Measurements from ENCODE around the gene KRR1. TPM values are rescaled to one million over a fixed set of nuclear protein-coding genes. Genes with fewer than 3 reads are reported as not detected.
"Not testable (repeated sequence)": the region's sequence is repeated elsewhere in the genome, so short reads cannot be mapped to it uniquely, and the experiment has no call there.

The KRR1 gene
- total RNA-seq, 4 donors from 2014 or later = 26.8 to 43.1 (median 34.8) TPM

DNA sequence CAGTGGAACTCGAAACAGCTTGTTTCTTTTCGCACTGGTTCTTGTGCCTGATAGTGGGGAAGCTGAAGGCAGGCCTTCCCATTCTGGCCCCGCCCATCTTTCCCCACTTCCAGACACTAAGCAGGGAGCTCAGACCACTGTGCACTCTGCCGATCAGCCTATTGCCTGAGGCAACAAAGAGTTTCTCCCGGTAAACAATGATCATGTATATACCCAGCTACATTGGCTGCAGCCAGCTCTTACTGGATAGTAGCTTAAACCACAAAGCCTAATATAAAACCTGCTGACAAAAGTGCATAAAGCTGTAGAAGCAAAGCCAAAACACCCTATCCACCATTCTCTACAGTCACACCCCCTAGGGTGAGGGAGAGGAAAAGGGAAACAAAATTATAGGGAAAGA lies 55.6 kb downstream of the KRR1 start:
- Histone ChIP-seq H3K9me3 (no peaks in the 10 kb centered on the region), H3K27ac (no peak overlapping the region), H3K36me3 (no peaks in the 10 kb centered on the region), H3K4me1 (no peaks in the 10 kb centered on the region), H3K27me3 (no peaks in the 10 kb centered on the region), H3K4me3 (no peak overlapping the region)
- TF ChIP-seq POLR2A (IDR thresholded peaks at IDR 0.05) = no peak
- TF ChIP-seq, protein P1, sequence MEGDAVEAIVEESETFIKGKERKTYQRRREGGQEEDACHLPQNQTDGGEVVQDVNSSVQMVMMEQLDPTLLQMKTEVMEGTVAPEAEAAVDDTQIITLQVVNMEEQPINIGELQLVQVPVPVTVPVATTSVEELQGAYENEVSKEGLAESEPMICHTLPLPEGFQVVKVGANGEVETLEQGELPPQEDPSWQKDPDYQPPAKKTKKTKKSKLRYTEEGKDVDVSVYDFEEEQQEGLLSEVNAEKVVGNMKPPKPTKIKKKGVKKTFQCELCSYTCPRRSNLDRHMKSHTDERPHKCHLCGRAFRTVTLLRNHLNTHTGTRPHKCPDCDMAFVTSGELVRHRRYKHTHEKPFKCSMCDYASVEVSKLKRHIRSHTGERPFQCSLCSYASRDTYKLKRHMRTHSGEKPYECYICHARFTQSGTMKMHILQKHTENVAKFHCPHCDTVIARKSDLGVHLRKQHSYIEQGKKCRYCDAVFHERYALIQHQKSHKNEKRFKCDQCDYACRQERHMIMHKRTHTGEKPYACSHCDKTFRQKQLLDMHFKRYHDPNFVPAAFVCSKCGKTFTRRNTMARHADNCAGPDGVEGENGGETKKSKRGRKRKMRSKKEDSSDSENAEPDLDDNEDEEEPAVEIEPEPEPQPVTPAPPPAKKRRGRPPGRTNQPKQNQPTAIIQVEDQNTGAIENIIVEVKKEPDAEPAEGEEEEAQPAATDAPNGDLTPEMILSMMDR (IDR thresholded peaks at IDR 0.05 in 4 of 5, conservative IDR thresholded peaks at IDR 0.05 in 1 of 5) = no peak
- DNase-seq (no peak), ATAC-seq (no peak)
- intact Hi-C loops (cut with DNase I; ENCODE audit: low total_unique reads) = no loop called here
- in situ Hi-C loops (cut with MboI; ENCODE audit: low sequenced_read_pairs in 4 of 4) = no loop called here

DNA sequence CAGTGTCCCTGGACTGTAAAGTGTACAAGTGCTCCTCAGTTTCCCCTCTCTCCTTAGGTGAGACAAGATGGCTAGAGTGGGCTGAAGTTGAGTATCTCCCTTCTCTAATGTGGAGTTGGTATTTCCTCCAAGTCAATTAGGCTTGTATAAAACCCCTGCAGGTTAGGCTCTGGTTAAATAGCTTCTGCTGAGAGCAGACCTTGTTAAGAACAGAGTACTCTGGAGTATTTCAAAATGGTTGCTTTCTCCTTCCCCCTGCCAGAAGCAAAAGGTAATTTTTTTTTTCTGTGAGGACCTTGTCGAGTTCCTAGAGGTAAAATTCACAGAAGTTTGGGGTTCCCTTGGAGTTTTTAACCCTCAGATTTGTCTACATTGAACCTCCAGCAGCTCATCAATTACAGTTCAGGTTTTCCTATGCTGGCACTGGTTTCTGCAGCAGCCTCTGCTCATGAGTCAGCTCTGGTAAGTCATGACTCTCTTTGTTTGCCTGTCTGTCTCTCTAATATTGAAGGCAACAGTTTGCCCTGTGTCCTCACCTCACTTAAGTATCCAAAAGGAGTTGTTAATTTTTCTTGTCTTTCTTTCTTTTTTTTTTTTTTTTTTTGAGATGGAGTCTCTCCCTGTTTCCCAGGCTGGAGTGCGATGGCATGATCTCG lies 58.6 kb downstream of the KRR1 start:
- intact Hi-C loops (cut with DNase I; ENCODE audit: low total_unique reads) = no loop called here

DNA sequence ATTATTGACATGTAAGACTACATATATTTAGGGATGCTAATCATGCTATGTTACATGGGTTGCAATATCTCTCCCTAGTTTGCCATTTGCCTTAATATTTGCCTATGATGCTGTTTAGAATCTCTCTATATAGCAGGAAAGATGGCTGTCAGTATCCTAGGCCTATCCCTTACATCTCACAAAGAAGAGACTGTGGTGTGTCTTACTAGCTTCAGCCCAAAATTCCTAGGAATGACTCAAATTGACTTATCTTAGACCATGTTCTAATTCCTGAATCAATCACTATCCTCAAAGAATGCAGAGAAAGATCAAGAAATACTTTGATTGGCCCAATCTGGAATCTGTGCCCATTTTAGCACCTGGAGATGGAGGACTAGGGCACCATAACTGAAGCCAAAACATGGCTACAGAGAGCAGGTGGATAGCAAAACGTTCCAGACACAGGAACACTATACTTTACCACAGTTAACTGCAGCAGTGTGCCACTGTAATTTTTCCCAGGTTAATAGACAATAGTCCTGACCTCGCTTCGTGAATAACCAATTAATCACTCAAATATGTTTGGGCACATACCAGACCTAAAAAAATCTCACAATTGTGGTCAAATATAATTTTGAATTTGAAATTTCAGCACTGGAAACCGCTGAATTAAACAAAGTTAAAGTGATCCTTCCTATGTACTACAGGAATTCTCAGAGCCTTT lies 63.6 kb downstream of the KRR1 start:
- H3K4me3 ChIP-seq = no peak overlapping the region
- in situ Hi-C loops (cut with MboI; ENCODE audit: low sequenced_read_pairs in 4 of 4) = no loop called here

More for the DNA sequence above, 58.6 kb downstream of the KRR1 start:
- in situ Hi-C loops (cut with MboI; ENCODE audit: low sequenced_read_pairs in 4 of 4) = no loop called here
- no peak for ATAC-seq
- H3K9me3 ChIP-seq = no peaks in the 10 kb centered on the region
- no peaks in the 10 kb centered on the region for H3K4me1 ChIP-seq
- H3K27me3 ChIP-seq = no peaks in the 10 kb centered on the region
- TF ChIP-seq, protein P1 (IDR thresholded peaks at IDR 0.05 in 4 of 5, conservative IDR thresholded peaks at IDR 0.05 in 1 of 5) = no peak
- no peak for TF ChIP-seq POLR2A (IDR thresholded peaks at IDR 0.05)
- DNase-seq = no peak
- no peaks in the 10 kb centered on the region for H3K36me3 ChIP-seq
- H3K27ac ChIP-seq = no peak overlapping the region
- no peak overlapping the region for H3K4me3 ChIP-seq

DNA sequence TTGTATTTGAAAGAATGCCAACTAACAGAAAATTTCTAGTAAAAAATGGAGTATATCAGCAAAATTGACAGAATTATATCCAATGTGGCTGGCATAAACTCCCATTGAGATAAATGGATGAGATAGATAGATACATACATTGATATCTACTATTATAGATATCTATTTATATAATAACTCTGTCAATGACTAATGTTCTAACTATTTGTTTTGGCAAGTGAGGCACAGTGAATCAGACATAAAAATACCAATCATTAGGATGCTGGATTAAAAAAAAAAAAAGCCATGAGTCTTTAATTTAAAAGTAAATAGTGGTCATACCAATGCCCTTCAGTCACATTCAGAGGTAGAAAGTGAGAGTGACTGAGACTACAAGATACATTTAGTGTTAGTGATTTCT lies 64.6 kb downstream of the KRR1 start:
- no peak for ATAC-seq
- in situ Hi-C loops (cut with MboI; ENCODE audit: low sequenced_read_pairs in 4 of 4) = no loop called here

More for the DNA sequence above, 63.6 kb downstream of the KRR1 start:
- no peaks in the 10 kb centered on the region for H3K36me3 ChIP-seq
- no peaks in the 10 kb centered on the region for H3K4me1 ChIP-seq
- DNase-seq = no peak
- intact Hi-C loops (cut with DNase I; ENCODE audit: low total_unique reads) = no loop called here
- H3K27me3 ChIP-seq = no peaks in the 10 kb centered on the region
- ATAC-seq = no peak
- TF ChIP-seq, protein P1 (IDR thresholded peaks at IDR 0.05 in 4 of 5, conservative IDR thresholded peaks at IDR 0.05 in 1 of 5) = no peak
- no peak for TF ChIP-seq POLR2A (IDR thresholded peaks at IDR 0.05)
- no peak overlapping the region for H3K27ac ChIP-seq
- no peaks in the 10 kb centered on the region for H3K9me3 ChIP-seq

DNA sequence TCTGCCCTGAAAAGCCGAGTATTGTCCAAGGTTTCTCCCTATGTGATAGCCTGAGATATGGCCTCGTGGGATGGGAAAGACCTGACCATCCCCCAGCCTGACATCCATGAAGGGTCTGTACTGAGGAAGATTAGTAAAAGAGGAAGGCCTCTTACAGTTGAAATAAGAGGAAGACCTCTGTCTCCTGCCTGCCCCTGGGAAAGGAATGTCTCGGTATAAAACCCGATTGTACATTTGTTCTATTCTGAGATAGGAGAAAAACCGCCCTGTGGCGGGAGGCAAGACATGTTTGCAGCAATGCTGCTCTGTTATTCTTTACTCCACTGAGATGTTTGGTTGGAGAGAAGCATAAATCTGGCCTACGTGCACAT lies 66.3 kb downstream of the KRR1 start:
- H3K4me3 ChIP-seq; in situ Hi-C loops (cut with MboI; ENCODE audit: low sequenced_read_pairs in 4 of 4); H3K9me3 ChIP-seq: not testable (repeated sequence)

More for the DNA sequence above, 64.6 kb downstream of the KRR1 start:
- no peak for DNase-seq
- H3K36me3 ChIP-seq = no peaks in the 10 kb centered on the region
- H3K27me3 ChIP-seq = no peaks in the 10 kb centered on the region
- H3K4me3 ChIP-seq = no peak overlapping the region
- H3K27ac ChIP-seq = no peak overlapping the region
- H3K4me1 ChIP-seq = no peaks in the 10 kb centered on the region
- TF ChIP-seq, protein P1 (IDR thresholded peaks at IDR 0.05 in 4 of 5, conservative IDR thresholded peaks at IDR 0.05 in 1 of 5) = no peak
- no peak for TF ChIP-seq POLR2A (IDR thresholded peaks at IDR 0.05)
- no peaks in the 10 kb centered on the region for H3K9me3 ChIP-seq
- intact Hi-C loops (cut with DNase I; ENCODE audit: low total_unique reads) = no loop called here

More for the DNA sequence above, 66.3 kb downstream of the KRR1 start:
- DNase-seq; H3K27ac ChIP-seq; H3K27me3 ChIP-seq; H3K36me3 ChIP-seq; H3K4me1 ChIP-seq; intact Hi-C loops (cut with DNase I; ENCODE audit: low total_unique reads); ATAC-seq: not testable (repeated sequence)

All from gastrocnemius medialis (tissue), 4 donors.